Limb (tissue), 2 donors: ENCODE measurements around the gene FERMT3.

Source experiments
- DNase-seq, 2 donors: peaks; one replicate each; pipeline ENCODE4 v3.0.0-alpha.2; 2016; ENCODE audit errors: extremely low spot score in 2 of 2

FERMT3 gene

GRCh38 chr11:64247729-64248531 lies 41.4 kb downstream of the FERMT3 start:
- no peak for DNase-seq

GRCh38 chr11:64248578-64248977 lies 42.1 kb downstream of the FERMT3 start:
- DNase-seq: no peak

- no peak for DNase-seq
Measured at GRCh38 chr11:64249038-64249437, 42.5 kb downstream of the FERMT3 start.

- no peak for DNase-seq
Measured at GRCh38 chr11:64249563-64250414, 43.3 kb downstream of the FERMT3 start.

GRCh38 chr11:64250415-64251015 lies 44.0 kb downstream of the FERMT3 start:
- DNase-seq: no peak

GRCh38 chr11:64251016-64251752 lies 44.7 kb downstream of the FERMT3 start, which contains the start of gene PLCB3:
Gene PLCB3, plus strand, starts transcription at chr11:64251530. Its CDS starts 120 bp downstream, at chr11:64251650.
- DNase-seq: peak in 1 of 2 donors; percentile 85

GRCh38 chr11:64251753-64252002 lies 45.2 kb downstream of the FERMT3 start:
- DNase-seq: no peak

- DNase-seq: no peak
Measured at GRCh38 chr11:64252003-64252872, 45.7 kb downstream of the FERMT3 start.

GRCh38 chr11:64253043-64253442 lies 46.5 kb downstream of the FERMT3 start:
- no peak for DNase-seq

- no peak for DNase-seq
Measured at GRCh38 chr11:64253481-64253880, 47.0 kb downstream of the FERMT3 start.

GRCh38 chr11:64254326-64254725 lies 47.8 kb downstream of the FERMT3 start:
- no peak for DNase-seq

GRCh38 chr11:64255135-64256128 lies 48.9 kb downstream of the FERMT3 start:
- DNase-seq: no peak

GRCh38 chr11:64256300-64256699 lies 49.8 kb downstream of the FERMT3 start:
- DNase-seq: no peak

GRCh38 chr11:64258356-64258755 lies 51.8 kb downstream of the FERMT3 start:
- DNase-seq: no peak

GRCh38 chr11:64258946-64259532 lies 52.5 kb downstream of the FERMT3 start:
- no peak for DNase-seq

- DNase-seq: no peak
Measured at GRCh38 chr11:64259533-64260067, 53.1 kb downstream of the FERMT3 start.

- no peak for DNase-seq
Measured at GRCh38 chr11:64260147-64260708, 53.7 kb downstream of the FERMT3 start.

GRCh38 chr11:64261556-64262080 lies 55.1 kb downstream of the FERMT3 start:
- DNase-seq: no peak
